KOPT-K1 (cell line): ENCODE data around the gene UCN2.
"Not testable (repeated sequence)": the region's sequence is repeated elsewhere in the genome, so short reads cannot be mapped to it uniquely, and the experiment has no call there.

Experiments
- H3K27ac ChIP-seq: fragments of 200-600 bp; sonication (generic); 2 replicates; pipeline ENCODE4 v1.5.1; 2016; ENCODE audit warnings: antibody characterized with exemption, mild to moderate bottlenecking, low read depth, low read length; ENCODE audit not compliant: poor library complexity, severe bottlenecking
- H3K36me3 ChIP-seq: fragments of 200-600 bp; sonication (generic); 2 replicates; pipeline ENCODE4 v1.5.1; 2017; ENCODE audit warnings: antibody characterized with exemption, mild to moderate bottlenecking, low read length, moderate library complexity; ENCODE audit not compliant: insufficient read depth
- H3K9me3 ChIP-seq: fragments of 200-600 bp; sonication (generic); 2 replicates; pipeline ENCODE4 v1.5.1; 2017; ENCODE audit warnings: antibody characterized with exemption, low read length, mild to moderate bottlenecking; ENCODE audit not compliant: insufficient read depth, poor library complexity, severe bottlenecking

The UCN2 gene

DNA sequence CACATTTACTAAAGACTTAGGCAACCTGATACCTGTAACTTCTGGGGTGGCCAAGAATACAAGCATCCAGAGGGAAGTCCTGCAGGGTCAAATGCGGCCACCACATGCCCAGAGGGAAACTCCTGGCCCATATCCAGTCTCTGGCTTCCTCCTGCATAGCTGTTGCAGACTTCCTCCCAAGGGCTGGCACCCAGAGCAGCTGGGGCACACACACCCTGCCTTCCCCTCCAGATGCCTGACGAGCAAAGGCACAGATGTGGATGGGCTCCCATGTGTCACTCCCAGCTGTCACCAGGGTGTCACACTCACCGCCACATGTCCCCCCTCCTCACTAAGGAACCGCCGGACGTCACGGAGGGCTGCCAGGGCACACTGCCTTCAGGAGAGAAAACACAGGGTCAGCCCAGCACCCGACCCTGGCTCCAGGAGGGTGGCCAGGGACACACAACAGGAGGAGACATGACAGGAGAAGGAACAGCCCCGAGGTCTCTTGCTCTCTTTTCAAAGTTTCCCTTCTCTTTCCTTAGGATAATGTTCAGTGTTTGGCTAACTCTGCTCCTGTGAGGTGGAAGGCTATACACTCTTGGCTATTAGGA is 20.2 kb downstream of the UCN2 start:
- Histone ChIP-seq H3K27ac (no peak overlapping the region), H3K9me3 (no peaks in the 10 kb centered on the region), H3K36me3 (peaks cover 21% of the 10 kb centered on the region)

GRCh38 chr3:48538451-48538850 is 25.1 kb downstream of the UCN2 start:
- Histone ChIP-seq H3K36me3 (peaks cover 22% of the 10 kb centered on the region; the same call in 1 of the 2 replicates), H3K27ac (no peak overlapping the region), H3K9me3 (no peaks in the 10 kb centered on the region)

- Histone ChIP-seq H3K36me3 (peaks cover 22% of the 10 kb centered on the region), H3K27ac (no peak overlapping the region), H3K9me3 (no peaks in the 10 kb centered on the region)
These were observed 26.8 kb downstream of the UCN2 start for GRCh38 chr3:48536785-48537184.

GRCh38 chr3:48536116-48536515 is 27.5 kb downstream of the UCN2 start:
- no peaks in the 10 kb centered on the region for H3K9me3 ChIP-seq
- H3K36me3 ChIP-seq = peaks cover 22% of the 10 kb centered on the region
- no peak overlapping the region for H3K27ac ChIP-seq

DNA sequence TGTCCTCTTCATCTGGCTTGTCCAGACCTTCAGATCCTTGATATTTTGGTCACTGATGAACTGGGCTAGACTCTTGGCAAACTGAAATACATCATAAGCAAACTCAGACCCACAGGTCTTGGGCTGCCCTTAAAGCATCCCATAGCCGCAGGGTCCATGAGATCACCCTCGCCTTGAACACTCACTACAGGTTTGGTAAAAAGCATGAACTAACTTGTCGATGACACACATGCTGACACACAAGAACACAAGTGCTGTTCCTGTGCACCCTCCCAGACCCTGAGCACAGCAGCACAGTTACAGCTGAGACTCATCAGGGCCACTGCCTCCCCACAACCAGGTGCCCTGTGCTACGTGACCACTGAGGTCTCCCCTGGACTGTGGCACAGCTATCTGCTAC is 28.0 kb downstream of the UCN2 start:
- Histone ChIP-seq H3K9me3 (no peaks in the 10 kb centered on the region), H3K36me3 (peaks cover 22% of the 10 kb centered on the region), H3K27ac (no peak overlapping the region)

DNA sequence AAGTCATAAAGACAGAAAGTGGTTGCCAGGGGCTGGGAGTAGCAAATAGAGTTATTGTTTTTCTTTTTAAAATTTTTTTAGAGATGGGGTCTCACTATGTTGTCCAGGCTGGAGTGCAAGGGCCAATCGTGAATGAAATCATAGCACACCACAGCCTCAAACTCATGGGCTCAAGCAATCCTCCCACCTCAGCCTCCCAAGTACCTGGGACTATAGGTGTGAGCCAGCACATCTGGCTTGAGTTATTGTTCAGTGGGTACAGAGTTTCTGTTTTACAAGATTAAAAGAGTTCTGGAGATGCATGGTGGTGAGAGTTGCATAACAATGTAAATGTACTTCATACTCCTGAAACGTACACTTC is 30.6 kb downstream of the UCN2 start:
- Histone ChIP-seq H3K36me3 (peaks cover 22% of the 10 kb centered on the region), H3K27ac (no peak overlapping the region), H3K9me3 (no peaks in the 10 kb centered on the region)

- Histone ChIP-seq H3K36me3 (peaks cover 22% of the 10 kb centered on the region), H3K9me3 (no peaks in the 10 kb centered on the region), H3K27ac (no peak overlapping the region)
These were observed 31.2 kb downstream of the UCN2 start for GRCh38 chr3:48532271-48532976.

- H3K36me3 ChIP-seq = peaks cover 13% of the 10 kb centered on the region
- H3K9me3 ChIP-seq, H3K27ac ChIP-seq: not testable (repeated sequence)
These were observed 32.9 kb downstream of the UCN2 start for GRCh38 chr3:48530701-48531100.

- no peaks in the 10 kb centered on the region; the same call in 1 of the 2 replicates for H3K36me3 ChIP-seq
- no peaks in the 10 kb centered on the region for H3K9me3 ChIP-seq
- no peak overlapping the region for H3K27ac ChIP-seq
These were observed 34.8 kb downstream of the UCN2 start for GRCh38 chr3:48528754-48529153.

GRCh38 chr3:48528048-48528447 is 35.5 kb downstream of the UCN2 start:
- H3K36me3 ChIP-seq = no peaks in the 10 kb centered on the region; the same call in 1 of the 2 replicates
- H3K27ac ChIP-seq = no peak overlapping the region
- H3K9me3 ChIP-seq = no peaks in the 10 kb centered on the region

DNA sequence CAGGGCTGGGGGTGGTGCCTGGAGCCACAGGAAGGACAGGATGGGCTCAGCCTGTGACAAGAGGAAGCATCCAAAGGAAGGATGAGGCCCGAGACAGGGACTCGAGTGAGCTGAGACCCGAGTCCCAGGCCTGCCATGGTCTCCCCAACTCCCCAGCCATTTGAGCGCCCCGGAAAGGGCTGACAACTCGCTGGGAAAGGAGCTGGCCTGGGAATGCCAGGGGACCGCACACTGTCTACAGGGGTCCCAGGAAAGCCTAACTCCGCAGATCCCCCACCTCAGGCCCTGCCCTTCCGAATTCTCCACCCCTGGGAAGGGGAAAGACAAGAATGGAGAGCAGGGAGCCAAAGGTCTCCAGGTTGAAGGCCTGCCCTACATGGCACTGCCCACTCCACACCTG is 38.6 kb downstream of the UCN2 start:
- Histone ChIP-seq H3K9me3 (no peaks in the 10 kb centered on the region), H3K36me3 (no peaks in the 10 kb centered on the region), H3K27ac (no peak overlapping the region)

DNA sequence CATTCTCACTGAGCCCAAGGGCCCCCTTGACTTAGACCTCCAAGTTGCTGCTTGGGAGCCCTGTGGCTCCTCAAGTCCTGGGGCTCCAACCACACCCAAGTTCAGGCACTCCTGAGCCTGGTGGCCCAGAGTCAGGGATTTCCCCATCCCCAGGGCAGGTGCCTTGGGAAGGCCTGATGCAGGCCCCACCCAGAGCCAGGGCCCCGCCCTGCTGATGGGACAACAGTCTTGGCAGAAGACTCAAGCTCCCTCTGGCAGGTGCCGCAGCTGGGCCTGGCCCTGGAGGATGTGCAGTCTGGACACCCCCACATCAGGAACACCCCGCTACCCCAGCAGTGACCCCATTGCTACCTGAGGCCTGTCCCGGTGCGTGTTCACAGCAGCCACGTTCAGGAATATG is 41.9 kb downstream of the UCN2 start:
- Histone ChIP-seq H3K27ac (no peak overlapping the region), H3K36me3 (no peaks in the 10 kb centered on the region), H3K9me3 (no peaks in the 10 kb centered on the region)

DNA sequence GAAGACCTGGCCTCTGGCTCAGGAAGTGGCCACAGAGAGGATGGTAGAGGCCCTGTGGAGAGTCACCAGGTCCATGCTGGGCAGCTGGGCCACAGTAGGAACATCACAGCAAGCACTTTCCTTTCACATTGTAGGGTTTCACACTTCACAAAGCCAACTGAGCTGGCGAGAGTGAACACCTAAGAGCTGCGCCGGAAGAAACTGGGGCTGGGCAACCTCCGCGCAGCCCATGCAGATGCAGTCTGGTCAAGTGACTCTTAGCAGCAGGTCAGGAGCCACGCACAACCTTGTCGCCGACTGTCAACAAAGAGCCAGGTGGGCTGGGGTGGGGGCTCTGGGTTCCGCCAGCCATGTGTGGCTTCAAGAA is 44.3 kb downstream of the UCN2 start:
- Histone ChIP-seq H3K9me3 (no peaks in the 10 kb centered on the region), H3K36me3 (no peaks in the 10 kb centered on the region), H3K27ac (no peak overlapping the region)

DNA sequence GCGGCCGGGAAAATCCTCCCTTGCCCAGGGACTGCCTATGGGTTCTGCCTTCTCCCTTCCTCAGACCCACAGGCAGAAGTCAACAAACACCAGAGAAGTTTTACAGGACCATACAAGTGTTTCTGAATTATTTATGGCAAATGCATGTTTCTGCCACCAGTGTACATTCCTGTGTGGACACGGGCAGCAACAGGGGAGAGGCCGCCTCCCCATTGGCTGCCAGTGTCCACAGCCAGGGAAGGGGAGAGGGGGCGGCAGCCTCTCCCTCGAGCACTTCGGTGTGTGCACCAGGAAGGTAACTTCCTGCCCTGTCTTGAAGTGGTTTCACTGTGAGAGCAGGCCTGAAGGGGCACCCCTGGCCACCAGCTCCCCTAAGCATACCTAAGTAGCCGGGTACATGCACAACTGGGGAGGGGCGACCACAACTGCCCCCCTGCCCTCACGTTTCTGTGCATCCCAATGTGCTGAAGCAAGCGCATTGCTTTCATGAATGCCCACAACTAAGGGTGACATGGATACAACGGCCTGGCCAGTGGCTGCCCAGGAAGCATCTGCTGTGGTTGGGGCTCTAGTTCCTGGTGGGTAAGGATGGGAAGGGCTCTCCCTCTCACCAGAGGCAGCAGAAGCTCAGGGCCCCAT is 44.8 kb downstream of the UCN2 start:
- Histone ChIP-seq H3K9me3 (no peaks in the 10 kb centered on the region), H3K27ac (no peak overlapping the region), H3K36me3 (no peaks in the 10 kb centered on the region)

DNA sequence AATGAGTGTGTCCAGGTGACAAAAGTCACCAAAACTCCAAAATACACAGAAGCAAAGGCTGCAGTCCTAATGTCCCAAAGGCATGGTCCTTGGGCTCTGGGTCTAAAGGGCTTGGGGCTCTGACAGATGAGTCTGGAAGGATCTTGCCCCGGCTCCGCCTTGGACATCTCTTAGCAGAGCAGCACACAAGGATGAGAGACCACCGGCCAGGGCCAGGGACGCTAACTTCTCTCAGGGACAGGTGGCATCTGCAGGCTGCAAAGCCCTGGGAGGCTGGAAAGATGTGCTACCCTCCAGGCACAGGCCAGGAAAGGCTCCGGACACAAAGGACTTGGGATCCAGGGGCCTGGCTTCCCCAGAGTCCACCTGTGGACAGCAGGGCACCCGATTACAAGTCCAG is 45.5 kb downstream of the UCN2 start:
- Histone ChIP-seq H3K9me3 (no peaks in the 10 kb centered on the region), H3K27ac (no peak overlapping the region), H3K36me3 (no peaks in the 10 kb centered on the region)

GRCh38 chr3:48516571-48516970 is 47.0 kb downstream of the UCN2 start:
- H3K27ac ChIP-seq = no peak overlapping the region
- no peaks in the 10 kb centered on the region for H3K36me3 ChIP-seq
- no peaks in the 10 kb centered on the region for H3K9me3 ChIP-seq
